RKO (cell line): ENCODE data around the gene SMPD2.
A peak's percentile ranks its signal among the peaks of the same experiment; 100 is the strongest.
"Not testable (repeated sequence)": the region's sequence is repeated elsewhere in the genome, so short reads cannot be mapped to it uniquely, and the experiment has no call there.

Source experiments
- DNase-seq: peaks from one replicate; pipeline ENCODE4 v3.0.0-alpha.2; 2016; ENCODE audit warnings: low spot score

SMPD2 gene

DNA sequence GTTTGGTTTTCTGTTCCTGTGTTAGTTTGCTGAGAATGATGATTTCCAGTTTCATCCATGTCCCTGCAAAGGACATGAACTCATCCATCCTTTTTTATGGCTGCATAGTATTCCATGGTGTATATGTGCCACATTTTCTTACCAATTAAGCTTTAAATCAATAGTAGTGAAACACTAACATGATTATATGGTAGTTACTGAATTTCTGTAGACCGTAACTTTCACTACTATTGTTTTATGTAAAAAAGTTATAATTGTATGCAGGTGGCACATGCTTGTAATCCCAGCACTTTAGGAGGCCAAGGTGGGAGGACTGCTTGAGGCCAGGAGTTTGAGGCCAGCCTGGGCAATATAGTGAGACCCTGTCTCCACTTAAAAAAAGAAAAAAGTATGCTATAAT is 20.7 kb downstream of the SMPD2 start:
- not testable (repeated sequence) for DNase-seq

- DNase-seq = no peak
Observed at GRCh38 chr6:109461733-109462526, 21.4 kb downstream of the SMPD2 start.

DNA sequence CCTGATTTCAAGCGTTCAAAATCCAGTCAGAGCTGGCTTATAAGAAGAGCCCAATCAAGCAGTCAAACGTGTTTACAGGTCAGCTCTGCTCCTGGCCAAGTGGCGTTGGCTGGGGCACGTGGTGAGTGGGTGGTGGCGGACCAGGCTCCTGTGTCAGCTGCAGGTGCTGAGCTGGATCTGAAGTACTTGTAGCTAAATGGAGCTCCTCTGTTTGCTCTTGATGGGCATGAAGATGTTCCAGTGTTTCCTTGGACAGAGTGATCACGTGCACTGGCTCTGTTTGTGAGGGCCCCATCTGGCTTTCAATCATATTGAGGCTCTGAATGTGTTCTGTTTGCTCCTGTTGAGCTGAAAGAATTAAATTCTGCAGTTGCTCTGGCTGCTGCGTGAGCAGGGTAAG is 25.2 kb downstream of the SMPD2 start:
- DNase-seq = no peak

- no peak for DNase-seq
Observed at GRCh38 chr6:109466212-109466923, 25.8 kb downstream of the SMPD2 start.

GRCh38 chr6:109467696-109468095 is 27.2 kb downstream of the SMPD2 start:
- no peak for DNase-seq

DNA sequence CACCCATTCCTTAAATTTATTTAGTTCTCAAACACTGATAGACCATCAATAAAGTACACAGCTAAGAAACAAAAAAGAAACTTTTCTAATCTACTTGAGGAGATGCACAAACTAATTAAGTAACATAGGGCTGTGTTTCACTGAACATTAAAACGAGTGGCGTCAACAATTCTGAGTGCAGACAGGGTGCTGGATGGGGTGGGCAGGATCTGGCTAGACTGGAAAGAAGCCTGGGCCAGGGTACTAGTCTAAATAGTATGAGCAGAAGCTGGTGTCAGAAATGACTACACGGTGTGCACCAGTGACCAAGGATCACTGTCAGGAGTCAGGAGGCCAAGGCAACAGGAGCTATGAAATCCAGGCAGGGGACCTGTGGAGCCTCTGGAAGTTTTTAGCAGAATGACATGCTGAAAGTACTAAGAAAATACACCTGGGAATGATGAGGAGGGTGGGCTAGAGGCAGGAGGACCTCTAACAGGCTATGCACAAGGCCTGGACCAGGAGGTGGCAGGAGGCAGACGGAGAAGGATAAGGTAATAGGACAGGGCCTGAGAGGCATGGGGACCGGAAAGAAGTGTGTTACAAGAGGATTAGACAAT is 29.2 kb downstream of the SMPD2 start:
- no peak for DNase-seq

- DNase-seq = no peak
Observed at GRCh38 chr6:109471105-109471810, 30.7 kb downstream of the SMPD2 start.

DNA sequence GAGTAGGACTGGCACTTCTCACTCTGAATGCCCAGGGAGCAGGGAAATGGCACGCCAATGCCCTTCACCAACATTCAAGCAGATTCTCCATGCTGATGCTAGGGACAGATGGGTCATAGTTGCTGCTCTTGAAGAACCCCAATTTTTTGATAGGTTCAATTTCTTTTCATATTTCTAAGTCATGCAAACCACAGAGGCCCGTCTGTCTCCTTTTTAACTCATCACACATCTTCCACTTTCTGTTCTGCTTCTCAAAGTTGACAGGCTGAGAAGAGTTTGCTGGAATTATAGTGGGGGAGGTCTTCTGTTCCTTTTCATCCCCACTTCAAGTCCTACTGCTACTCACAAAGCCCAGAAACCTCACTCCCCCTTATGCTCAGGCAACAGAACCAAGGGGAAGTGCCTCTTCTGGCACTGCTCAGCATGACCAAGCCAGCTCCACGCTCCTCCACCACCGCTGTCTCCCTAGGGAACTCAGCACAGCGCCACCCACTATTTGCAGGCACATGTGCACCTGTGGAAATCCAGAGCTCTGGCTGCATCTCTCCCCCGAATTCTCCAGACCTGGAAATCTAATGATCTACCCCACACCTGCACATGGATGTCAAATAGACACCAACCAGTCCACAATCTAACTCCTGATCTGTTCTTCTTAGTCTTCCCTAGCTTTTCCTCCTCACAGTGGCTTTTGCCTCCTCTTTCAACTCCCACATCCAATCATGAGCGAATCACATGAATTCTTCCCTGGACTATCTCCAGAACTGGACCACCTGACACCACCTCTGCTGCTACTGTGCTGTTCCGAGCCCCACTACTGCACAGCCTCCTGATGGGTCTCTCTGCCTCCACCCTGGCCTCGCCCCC is 31.8 kb downstream of the SMPD2 start:
- DNase-seq = no peak

DNA sequence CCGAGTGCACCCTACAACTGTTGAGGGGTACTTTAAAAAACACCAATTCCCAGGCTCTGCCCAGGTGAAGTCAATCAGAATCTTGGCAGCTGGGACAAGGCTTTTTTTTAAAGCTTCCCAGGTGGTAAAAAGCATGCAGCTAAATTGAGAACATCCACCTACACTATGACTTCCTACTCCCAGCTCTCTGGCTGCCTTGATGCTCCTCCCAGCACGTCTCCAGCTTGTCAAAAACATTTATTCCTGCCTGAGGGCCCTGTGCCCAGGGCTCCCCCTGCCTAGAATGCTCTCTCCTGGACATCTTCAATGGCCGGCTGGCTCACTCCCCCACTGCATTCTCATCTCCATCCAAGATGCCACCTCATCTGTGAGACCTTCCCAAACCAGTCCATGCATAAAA is 32.6 kb downstream of the SMPD2 start:
- no peak for DNase-seq

DNA sequence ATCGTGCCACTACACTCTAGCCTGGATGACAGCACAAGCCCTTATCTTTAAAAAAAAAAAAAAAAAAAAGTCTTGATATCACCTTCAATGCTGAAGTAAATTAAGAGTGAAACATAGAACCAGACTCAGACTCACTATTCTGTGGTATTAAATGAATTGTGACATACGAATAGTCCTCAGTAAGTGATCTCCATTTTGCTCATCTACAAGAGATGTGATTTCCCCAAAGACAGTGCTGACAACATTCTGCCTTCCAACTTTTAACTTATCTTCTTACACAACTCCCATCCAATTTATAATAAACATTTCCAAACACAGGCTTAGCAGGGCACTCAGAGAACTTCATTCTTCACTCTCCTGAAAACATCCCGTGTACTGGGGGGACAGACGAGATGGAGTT is 34.5 kb downstream of the SMPD2 start:
- no peak for DNase-seq

DNA sequence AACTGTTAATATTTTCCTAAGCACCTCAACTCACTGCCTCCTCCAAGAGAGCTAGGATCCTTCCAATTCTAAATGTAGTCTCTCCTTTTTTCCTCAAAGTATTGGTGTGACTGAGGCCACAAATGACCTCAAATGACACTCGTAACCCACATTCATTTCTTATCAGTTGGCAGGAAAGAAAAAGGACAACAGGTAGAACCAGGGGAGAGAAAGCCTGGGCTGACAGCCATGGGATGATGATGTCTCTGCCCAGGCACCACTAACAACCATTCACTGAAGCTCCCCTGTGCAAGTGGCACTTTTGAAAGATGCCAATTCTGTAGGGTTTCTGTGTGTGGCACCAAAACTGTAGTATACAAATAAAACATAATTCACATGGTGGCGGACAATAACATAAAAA is 35.1 kb downstream of the SMPD2 start:
- no peak for DNase-seq

DNA sequence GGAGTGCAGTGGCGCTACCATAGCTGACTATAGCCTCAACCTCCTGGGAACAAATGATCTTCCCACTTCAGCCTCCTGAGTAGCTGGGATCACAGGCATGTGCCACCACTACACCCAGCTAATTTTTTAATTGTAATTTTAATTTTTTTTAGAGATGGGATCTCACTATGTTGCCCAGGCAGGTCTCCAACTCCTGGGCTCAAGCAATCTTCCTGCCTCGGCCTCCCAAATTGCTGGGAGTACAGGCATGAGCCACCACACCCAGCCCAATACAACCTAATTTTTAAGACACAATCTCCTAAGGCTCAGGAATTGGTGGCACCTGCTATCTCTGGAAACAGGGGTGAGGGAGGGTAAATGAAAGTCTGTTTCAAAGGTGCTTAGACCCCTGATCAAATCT is 36.7 kb downstream of the SMPD2 start:
- DNase-seq = no peak

DNA sequence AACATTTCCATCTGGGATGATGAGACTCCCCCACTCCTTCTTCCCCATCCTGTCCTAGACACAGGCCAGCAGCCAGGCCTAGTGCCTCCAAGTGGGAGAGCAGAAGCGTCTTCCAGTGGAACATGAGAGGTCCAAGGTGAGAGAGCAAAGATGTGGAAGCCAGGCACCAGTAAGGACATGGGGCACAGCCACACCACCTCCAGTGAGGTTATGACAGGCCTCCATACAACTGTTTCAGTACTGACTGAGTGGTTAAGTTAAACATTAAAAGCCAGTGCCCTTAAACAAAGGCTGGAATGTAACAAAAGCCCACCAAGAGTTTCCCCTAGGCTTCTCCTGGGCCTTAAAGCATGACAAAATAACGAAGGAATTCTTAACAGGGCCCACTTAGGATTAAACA is 37.2 kb downstream of the SMPD2 start:
- no peak for DNase-seq

DNA sequence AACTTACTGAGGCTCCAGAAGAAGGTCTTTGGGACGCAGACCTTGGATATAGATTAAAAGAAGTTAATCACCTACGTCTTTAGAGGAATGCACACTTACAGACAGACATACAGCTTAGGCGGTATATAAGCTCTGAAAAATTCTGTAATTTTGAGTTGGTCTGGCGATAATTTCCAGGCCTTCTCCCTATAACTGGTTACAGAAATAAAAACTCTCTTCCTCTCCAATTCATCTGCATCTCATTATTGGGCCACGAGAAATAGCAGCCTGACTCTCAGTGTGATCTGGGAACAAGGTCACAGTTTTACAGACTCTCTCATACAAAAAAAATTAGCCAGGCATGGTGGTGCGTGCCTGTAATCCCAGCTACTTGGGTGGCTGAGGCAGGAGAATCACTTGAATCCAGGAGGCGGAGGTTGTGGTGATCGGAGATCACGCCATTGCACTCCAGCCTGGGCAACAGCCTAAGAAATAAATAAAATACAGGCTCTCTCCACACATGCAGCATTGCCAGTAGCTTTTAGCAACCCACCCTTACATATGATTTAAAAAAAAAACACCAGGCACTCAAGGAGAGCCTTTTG is 37.8 kb downstream of the SMPD2 start:
- no peak for DNase-seq

DNA sequence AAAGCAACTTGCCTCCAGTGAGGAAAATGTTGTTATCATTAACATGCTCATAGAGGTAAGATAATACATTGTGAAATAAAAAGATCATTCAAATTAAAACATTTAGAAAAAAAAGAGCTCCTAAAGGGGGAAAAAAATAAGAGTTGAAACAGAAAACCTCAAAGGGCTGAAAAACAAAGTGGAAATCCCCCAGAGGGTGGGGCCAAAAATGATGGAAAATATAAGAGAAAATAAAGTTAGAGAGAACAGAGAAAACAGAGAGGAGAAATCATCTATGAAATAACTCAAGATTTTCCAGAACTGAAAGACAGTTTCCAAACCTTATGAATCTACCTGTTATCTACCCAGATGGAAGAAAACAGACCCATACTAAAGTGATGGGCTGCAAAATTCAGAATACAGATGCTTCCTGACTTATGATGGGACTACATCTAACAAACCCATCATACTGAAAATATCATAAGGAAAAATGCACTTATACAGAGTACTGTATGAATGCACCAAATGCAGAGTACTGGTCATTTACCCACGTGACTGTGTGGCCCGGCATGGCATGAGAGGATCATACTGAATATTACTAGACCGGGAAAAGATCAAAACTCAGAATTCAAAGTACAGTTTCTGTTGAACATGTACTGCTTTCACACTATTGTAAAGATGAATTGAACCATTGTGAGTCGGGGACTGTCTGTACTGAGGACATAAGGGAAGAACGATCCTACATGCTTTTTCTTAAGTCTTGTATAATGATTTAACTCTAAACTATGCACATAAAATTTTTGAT is 38.5 kb downstream of the SMPD2 start:
- peak; percentile 43 for DNase-seq

- no peak for DNase-seq
Observed at GRCh38 chr6:109480993-109481480, 40.5 kb downstream of the SMPD2 start.

- peak; percentile 92 for DNase-seq
Observed at GRCh38 chr6:109482905-109483734, 42.6 kb downstream of the SMPD2 start, which contains the start of gene ZBTB24. Gene ZBTB24, minus strand, starts transcription at chr6:109483219. Its CDS starts 1,193 bp downstream, at chr6:109482026.

- no peak for DNase-seq
Observed at GRCh38 chr6:109483735-109484057, 43.2 kb downstream of the SMPD2 start.

DNA sequence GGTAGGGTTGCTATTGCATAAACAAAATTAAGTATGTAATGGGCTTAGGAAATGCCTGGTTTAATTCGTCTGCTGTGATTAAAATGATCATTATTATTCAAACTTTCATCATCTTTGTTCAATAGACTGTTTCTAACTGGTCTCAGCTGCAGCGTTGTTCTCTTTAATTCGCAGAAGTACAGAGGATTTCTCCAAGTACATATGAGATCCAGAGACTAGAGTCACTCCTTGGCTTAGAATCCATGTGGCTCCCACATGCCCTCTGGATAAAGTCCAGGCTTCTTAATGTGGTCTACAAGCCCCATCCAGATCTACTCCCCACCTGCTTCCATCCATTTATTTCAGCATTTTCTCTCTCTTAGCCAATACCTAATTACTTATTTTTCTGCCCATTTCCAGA is 43.6 kb downstream of the SMPD2 start:
- DNase-seq = no peak
